GM19328 (cell line): ENCODE data around the gene FAM13A.
"Not testable (repeated sequence)": the region's sequence is repeated elsewhere in the genome, so short reads cannot be mapped to it uniquely, and the experiment has no call there.

Experiments
- ATAC-seq: cut with Tn5 transposase; IDR thresholded peaks from one replicate; pipeline ENCODE4 v1.9.1; 2021; ENCODE audit warnings: mild to moderate bottlenecking, moderate library complexity; ENCODE audit not compliant: unreplicated experiment

The FAM13A gene

GRCh38 chr4:88858752-88859151, 198.2 kb downstream of the FAM13A start:
- ATAC-seq: peak; percentile 75

- no peak for ATAC-seq
Measured at GRCh38 chr4:88857588-88857987, 199.4 kb downstream of the FAM13A start.

- no peak for ATAC-seq
Measured at GRCh38 chr4:88854481-88854880, 202.5 kb downstream of the FAM13A start.

- ATAC-seq: not testable (repeated sequence)
Measured at GRCh38 chr4:88853583-88853982, 203.4 kb downstream of the FAM13A start.

- ATAC-seq: no peak
Measured at GRCh38 chr4:88846206-88846790, 210.7 kb downstream of the FAM13A start.

- ATAC-seq: no peak
Measured at GRCh38 chr4:88843067-88843685, 213.8 kb downstream of the FAM13A start.

- no peak for ATAC-seq
Measured at GRCh38 chr4:88841635-88842034, 215.3 kb downstream of the FAM13A start.

GRCh38 chr4:88836216-88836615, 220.8 kb downstream of the FAM13A start:
- ATAC-seq: no peak

GRCh38 chr4:88831031-88831430, 226.0 kb downstream of the FAM13A start:
- no peak for ATAC-seq

GRCh38 chr4:88830598-88830997, 226.4 kb downstream of the FAM13A start:
- ATAC-seq: no peak

GRCh38 chr4:88828842-88829571, 228.0 kb downstream of the FAM13A start:
- ATAC-seq: no peak

GRCh38 chr4:88827442-88827841, 229.5 kb downstream of the FAM13A start:
- ATAC-seq: no peak

GRCh38 chr4:88826771-88827170, 230.2 kb downstream of the FAM13A start:
- no peak for ATAC-seq

- no peak for ATAC-seq
Measured at GRCh38 chr4:88825931-88826330, 231.1 kb downstream of the FAM13A start.

GRCh38 chr4:88823058-88823919, 233.7 kb downstream of the FAM13A start:
- ATAC-seq: no peak

GRCh38 chr4:88822034-88822789, 234.8 kb downstream of the FAM13A start:
- no peak for ATAC-seq

- no peak for ATAC-seq
Measured at GRCh38 chr4:88821522-88821921, 235.5 kb downstream of the FAM13A start.

- ATAC-seq: no peak
Measured at GRCh38 chr4:88820698-88821415, 236.1 kb downstream of the FAM13A start.

GRCh38 chr4:88819818-88820697, 236.9 kb downstream of the FAM13A start:
- ATAC-seq: no peak
